WTC11 (cell line): ENCODE results near the gene SAMM50. TPM values are rescaled to one million over a fixed set of nuclear protein-coding genes. Genes with fewer than 3 reads are reported as not detected.

ENCODE experiments used
- ATAC-seq: fragments of 200-7000 bp; cut with Tn5 transposase; 2 replicates; pipeline ENCODE4 v1.10.0; 2021; ENCODE audit warnings: mild to moderate bottlenecking, moderate library complexity
- CTCF ChIA-PET: fragments of 300-600 bp; sonication (Branson Sonifier 250); formaldehyde crosslinking; loops from one replicate; lab custom pipeline; 2021; ENCODE audit warnings: antibody characterized with exemption; lab: Charles Lee
- POLR2A ChIA-PET: fragments of 350-600 bp; sonication (Branson Sonifier 250); formaldehyde crosslinking; loops from one replicate; lab custom pipeline; 2021; ENCODE audit warnings: antibody characterized with exemption; lab: Charles Lee
- DNase-seq: peaks from one replicate; pipeline ENCODE4 v3.0.0; 2021; ENCODE audit warnings: low spot score
- H3K27ac Mint-ChIP-seq: 2 replicates; pipeline ENCODE4 v1.8.0; 2021; ENCODE audit warnings: mixed read lengths
- H3K27me3 Mint-ChIP-seq: 2 replicates; pipeline ENCODE4 v1.8.0; 2021; ENCODE audit warnings: low read depth, mild to moderate bottlenecking, moderate library complexity, mixed read lengths
- H3K36me3 Mint-ChIP-seq: 2 replicates; pipeline ENCODE4 v1.8.0; 2021; ENCODE audit warnings: mixed read lengths
- H3K4me1 Mint-ChIP-seq: 2 replicates; pipeline ENCODE4 v1.8.0; 2022; ENCODE audit warnings: mixed read lengths
- H3K4me3 Mint-ChIP-seq: 2 replicates; pipeline ENCODE4 v1.8.0; 2021; ENCODE audit warnings: mild to moderate bottlenecking, moderate library complexity, mixed read lengths
- H3K9me3 Mint-ChIP-seq: 2 replicates; pipeline ENCODE4 v1.8.0; 2021; ENCODE audit warnings: mixed read lengths
- FOXJ3 ChIP-seq: sonication (generic); formaldehyde crosslinking; IDR thresholded peaks from 2 replicates; pipeline ENCODE4 v1.9.0; 2021; ENCODE audit warnings: missing genetic modification reagents, mild to moderate bottlenecking, borderline replicate concordance
- FOXP1 ChIP-seq: sonication (generic); formaldehyde crosslinking; IDR thresholded peaks from 2 replicates; pipeline ENCODE4 v1.8.0; 2022; ENCODE audit warnings: missing genetic modification reagents, mild to moderate bottlenecking, moderate library complexity, borderline replicate concordance
- HMGA2 ChIP-seq: fragments of 250-450 bp; sonication (Bioruptor Pico); IDR thresholded peaks from 2 replicates; pipeline ENCODE4 v1.4.0; 2021; ENCODE audit warnings: mild to moderate bottlenecking, moderate library complexity
- MYBL2 ChIP-seq: sonication (generic); formaldehyde crosslinking; IDR thresholded peaks from 2 replicates; pipeline ENCODE4 v1.8.1; 2023; ENCODE audit warnings: mild to moderate bottlenecking, moderate library complexity, missing genetic modification reagents
- NR2C2 ChIP-seq: sonication (generic); formaldehyde crosslinking; IDR thresholded peaks from 2 replicates; pipeline ENCODE4 v1.8.0; 2022; ENCODE audit warnings: mild to moderate bottlenecking, missing genetic modification reagents
- NR3C1 ChIP-seq: sonication (generic); formaldehyde crosslinking; conservative IDR thresholded peaks from 2 replicates; pipeline ENCODE4 v1.8.1; 2023; ENCODE audit warnings: low read depth, mild to moderate bottlenecking, missing genetic modification reagents
- OVOL2 ChIP-seq: fragments of 250-450 bp; sonication (Bioruptor Pico); IDR thresholded peaks from 2 replicates; pipeline ENCODE4 v1.9.0; 2021; ENCODE audit warnings: mild to moderate bottlenecking, borderline replicate concordance
- PRRX2 ChIP-seq: fragments of 250-450 bp; sonication (Bioruptor Pico); IDR thresholded peaks from 2 replicates; pipeline ENCODE4 v1.8.0; 2021; ENCODE audit warnings: mild to moderate bottlenecking
- RELA ChIP-seq: sonication (generic); formaldehyde crosslinking; IDR thresholded peaks from 2 replicates; pipeline ENCODE4 v1.8.1; 2022; ENCODE audit warnings: missing genetic modification reagents, mild to moderate bottlenecking, borderline replicate concordance
- SP1 ChIP-seq: sonication (generic); formaldehyde crosslinking; conservative IDR thresholded peaks from 2 replicates; pipeline ENCODE4 v1.8.1; 2022; ENCODE audit warnings: missing genetic modification reagents
- TCF7 ChIP-seq: sonication (generic); formaldehyde crosslinking; IDR thresholded peaks from 2 replicates; pipeline ENCODE4 v1.8.0; 2022; ENCODE audit warnings: mild to moderate bottlenecking, low read depth, missing genetic modification reagents, moderate library complexity
- TEAD4 ChIP-seq: sonication (generic); formaldehyde crosslinking; IDR thresholded peaks from 2 replicates; pipeline ENCODE4 v1.8.0; 2022; ENCODE audit warnings: mild to moderate bottlenecking, missing genetic modification reagents
- total RNA-seq: library from RNA; stranded (reverse); gene quantifications from 3 replicates; pipeline ENCODE4 v1.2.3, GENCODE V29; 2021
- TF ChIP-seq, protein P1 (sequence below): sonication (generic); formaldehyde crosslinking; IDR thresholded peaks from 2 replicates; pipeline ENCODE4 v1.8.1; 2022; ENCODE audit warnings: low read depth, missing genetic modification reagents, borderline replicate concordance
- TF ChIP-seq, protein P2 (sequence below): fragments of 250-450 bp; sonication (Bioruptor Pico); IDR thresholded peaks from 2 replicates; pipeline ENCODE4 v1.8.0; 2021; ENCODE audit warnings: mild to moderate bottlenecking
- TF ChIP-seq, protein P3 (sequence below): sonication (generic); formaldehyde crosslinking; IDR thresholded peaks from 2 replicates; pipeline ENCODE4 v1.8.1; 2022; ENCODE audit warnings: mild to moderate bottlenecking, moderate library complexity, missing genetic modification reagents
- TF ChIP-seq, protein P4 (sequence below): sonication (generic); formaldehyde crosslinking; IDR thresholded peaks from 2 replicates; pipeline ENCODE4 v1.8.0; 2022; ENCODE audit warnings: mild to moderate bottlenecking, missing genetic modification reagents
- TF ChIP-seq, protein P5 (sequence below): sonication (generic); formaldehyde crosslinking; IDR thresholded peaks from 2 replicates; pipeline ENCODE4 v1.8.1; 2023; ENCODE audit warnings: mild to moderate bottlenecking, missing genetic modification reagents, borderline replicate concordance
- TF ChIP-seq, protein P6 (sequence below): sonication (generic); formaldehyde crosslinking; IDR thresholded peaks from 2 replicates; pipeline ENCODE4 v1.8.0; 2022; ENCODE audit warnings: mild to moderate bottlenecking, missing genetic modification reagents
- TF ChIP-seq, protein P7 (sequence below): sonication (generic); formaldehyde crosslinking; IDR thresholded peaks from 2 replicates; pipeline ENCODE4 v1.8.1; 2022; ENCODE audit warnings: low read depth, mild to moderate bottlenecking, moderate library complexity, missing genetic modification reagents, borderline replicate concordance

The SAMM50 gene
- total RNA-seq, 1 experiment from 2014 or later, result 72.1 TPM

DNA sequence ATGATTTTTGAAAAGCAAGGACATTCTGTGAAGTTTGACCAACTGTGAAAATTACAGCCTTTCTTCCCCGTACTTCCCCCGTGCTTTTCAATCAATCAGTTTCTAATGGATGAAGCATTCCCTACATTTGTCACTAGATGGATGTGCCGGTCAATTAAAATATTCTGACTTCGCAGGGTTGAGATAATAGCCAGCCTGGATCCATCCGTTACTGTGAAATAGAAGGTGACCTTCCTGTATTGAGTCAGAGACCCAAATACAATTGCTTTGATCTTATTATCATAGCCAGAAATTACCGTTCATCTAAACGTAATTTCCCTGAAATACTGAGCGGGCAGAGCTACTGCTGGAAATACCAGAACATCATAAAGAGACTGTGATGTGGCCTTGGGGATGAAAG, 47.8 kb downstream of the SAMM50 start:
- CTCF ChIA-PET, result interaction anchor here (4.1 kb wide), 1 partner anchor 10 kb away, joined by 20 read pairs; no protein-coding TSS in a partner anchor
- TF ChIP-seq NR2C2 (CRISPR knock-in tag) (no peak), MYBL2 (CRISPR knock-in tag) (no peak), RELA (CRISPR knock-in tag) (no peak), TCF7 (CRISPR knock-in tag) (no peak), NR3C1 (no peak), FOXJ3 (no peak), OVOL2 (CRISPR knock-in tag) (no peak)
- TF ChIP-seq, protein P1, sequence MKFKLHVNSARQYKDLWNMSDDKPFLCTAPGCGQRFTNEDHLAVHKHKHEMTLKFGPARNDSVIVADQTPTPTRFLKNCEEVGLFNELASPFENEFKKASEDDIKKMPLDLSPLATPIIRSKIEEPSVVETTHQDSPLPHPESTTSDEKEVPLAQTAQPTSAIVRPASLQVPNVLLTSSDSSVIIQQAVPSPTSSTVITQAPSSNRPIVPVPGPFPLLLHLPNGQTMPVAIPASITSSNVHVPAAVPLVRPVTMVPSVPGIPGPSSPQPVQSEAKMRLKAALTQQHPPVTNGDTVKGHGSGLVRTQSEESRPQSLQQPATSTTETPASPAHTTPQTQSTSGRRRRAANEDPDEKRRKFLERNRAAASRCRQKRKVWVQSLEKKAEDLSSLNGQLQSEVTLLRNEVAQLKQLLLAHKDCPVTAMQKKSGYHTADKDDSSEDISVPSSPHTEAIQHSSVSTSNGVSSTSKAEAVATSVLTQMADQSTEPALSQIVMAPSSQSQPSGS (CRISPR knock-in tag), result no peak
- TF ChIP-seq, protein P2, sequence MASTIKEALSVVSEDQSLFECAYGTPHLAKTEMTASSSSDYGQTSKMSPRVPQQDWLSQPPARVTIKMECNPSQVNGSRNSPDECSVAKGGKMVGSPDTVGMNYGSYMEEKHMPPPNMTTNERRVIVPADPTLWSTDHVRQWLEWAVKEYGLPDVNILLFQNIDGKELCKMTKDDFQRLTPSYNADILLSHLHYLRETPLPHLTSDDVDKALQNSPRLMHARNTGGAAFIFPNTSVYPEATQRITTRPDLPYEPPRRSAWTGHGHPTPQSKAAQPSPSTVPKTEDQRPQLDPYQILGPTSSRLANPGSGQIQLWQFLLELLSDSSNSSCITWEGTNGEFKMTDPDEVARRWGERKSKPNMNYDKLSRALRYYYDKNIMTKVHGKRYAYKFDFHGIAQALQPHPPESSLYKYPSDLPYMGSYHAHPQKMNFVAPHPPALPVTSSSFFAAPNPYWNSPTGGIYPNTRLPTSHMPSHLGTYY (CRISPR knock-in tag), result no peak
- TF ChIP-seq, protein P3, sequence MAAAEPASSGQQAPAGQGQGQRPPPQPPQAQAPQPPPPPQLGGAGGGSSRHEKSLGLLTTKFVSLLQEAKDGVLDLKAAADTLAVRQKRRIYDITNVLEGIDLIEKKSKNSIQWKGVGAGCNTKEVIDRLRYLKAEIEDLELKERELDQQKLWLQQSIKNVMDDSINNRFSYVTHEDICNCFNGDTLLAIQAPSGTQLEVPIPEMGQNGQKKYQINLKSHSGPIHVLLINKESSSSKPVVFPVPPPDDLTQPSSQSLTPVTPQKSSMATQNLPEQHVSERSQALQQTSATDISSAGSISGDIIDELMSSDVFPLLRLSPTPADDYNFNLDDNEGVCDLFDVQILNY (CRISPR knock-in tag), result no peak
- Mint-ChIP-seq H3K27ac (no peak overlapping the region), H3K27me3 (no peaks in the 10 kb centered on the region), H3K4me1 (peaks cover 4% of the 10 kb centered on the region), H3K4me3 (no peak overlapping the region), H3K9me3 (peaks cover 7% of the 10 kb centered on the region), H3K36me3 (peaks cover 28% of the 10 kb centered on the region)
- POLR2A ChIA-PET, result no interaction called here
- DNase-seq (no peak), ATAC-seq (no peak)

DNA sequence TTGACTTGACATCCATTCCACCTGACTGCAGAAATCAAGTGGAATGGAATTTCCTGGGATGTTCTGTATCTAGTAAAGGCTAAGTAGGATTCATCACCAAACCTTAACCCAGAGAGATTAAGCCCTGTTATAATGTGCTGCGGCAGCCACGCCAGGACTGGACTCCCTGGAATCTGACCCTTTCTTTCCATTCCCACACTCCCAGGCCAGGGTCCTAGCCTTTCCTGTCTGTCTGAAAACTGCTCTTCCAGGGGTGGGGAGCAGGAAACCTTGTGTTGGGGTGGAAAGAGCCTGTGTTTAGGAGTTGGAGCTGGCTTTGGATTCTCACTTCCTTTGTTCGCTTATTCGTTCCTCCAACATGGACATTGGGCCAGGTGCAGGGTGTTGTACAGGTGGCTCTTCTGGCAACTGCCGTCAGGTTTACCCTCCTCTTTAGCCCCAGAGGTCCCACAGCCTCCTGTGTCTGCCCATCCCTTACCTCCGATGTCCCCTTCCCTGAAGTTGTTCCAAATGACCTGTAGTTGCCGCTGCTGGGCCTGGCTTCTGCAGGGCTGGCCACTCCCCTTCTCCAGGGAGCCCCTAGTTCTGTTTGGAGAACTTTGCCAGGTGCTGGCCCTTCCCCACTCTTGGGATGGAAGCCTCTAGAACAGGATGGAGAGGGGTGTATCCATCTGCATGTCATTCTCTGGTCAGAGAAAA, 48.3 kb downstream of the SAMM50 start:
- peaks cover 22% of the 10 kb centered on the region for H3K36me3 Mint-ChIP-seq
- no peak overlapping the region for H3K4me3 Mint-ChIP-seq
- peak; percentile 96 for ATAC-seq
- peaks cover 4% of the 10 kb centered on the region for H3K4me1 Mint-ChIP-seq
- peak; percentile 66 for DNase-seq
- no peak overlapping the region for H3K27ac Mint-ChIP-seq
- ChIA-PET CTCF (interaction anchor here (4.1 kb wide), 1 partner anchor 11 kb away, joined by 20 read pairs; no protein-coding TSS in a partner anchor), POLR2A (no interaction called here)
- peaks cover 7% of the 10 kb centered on the region for H3K9me3 Mint-ChIP-seq
- H3K27me3 Mint-ChIP-seq, result no peaks in the 10 kb centered on the region
- TF ChIP-seq, protein P4, sequence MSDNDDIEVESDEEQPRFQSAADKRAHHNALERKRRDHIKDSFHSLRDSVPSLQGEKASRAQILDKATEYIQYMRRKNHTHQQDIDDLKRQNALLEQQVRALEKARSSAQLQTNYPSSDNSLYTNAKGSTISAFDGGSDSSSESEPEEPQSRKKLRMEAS (CRISPR knock-in tag), result no peak
- TF ChIP-seq, protein P5, sequence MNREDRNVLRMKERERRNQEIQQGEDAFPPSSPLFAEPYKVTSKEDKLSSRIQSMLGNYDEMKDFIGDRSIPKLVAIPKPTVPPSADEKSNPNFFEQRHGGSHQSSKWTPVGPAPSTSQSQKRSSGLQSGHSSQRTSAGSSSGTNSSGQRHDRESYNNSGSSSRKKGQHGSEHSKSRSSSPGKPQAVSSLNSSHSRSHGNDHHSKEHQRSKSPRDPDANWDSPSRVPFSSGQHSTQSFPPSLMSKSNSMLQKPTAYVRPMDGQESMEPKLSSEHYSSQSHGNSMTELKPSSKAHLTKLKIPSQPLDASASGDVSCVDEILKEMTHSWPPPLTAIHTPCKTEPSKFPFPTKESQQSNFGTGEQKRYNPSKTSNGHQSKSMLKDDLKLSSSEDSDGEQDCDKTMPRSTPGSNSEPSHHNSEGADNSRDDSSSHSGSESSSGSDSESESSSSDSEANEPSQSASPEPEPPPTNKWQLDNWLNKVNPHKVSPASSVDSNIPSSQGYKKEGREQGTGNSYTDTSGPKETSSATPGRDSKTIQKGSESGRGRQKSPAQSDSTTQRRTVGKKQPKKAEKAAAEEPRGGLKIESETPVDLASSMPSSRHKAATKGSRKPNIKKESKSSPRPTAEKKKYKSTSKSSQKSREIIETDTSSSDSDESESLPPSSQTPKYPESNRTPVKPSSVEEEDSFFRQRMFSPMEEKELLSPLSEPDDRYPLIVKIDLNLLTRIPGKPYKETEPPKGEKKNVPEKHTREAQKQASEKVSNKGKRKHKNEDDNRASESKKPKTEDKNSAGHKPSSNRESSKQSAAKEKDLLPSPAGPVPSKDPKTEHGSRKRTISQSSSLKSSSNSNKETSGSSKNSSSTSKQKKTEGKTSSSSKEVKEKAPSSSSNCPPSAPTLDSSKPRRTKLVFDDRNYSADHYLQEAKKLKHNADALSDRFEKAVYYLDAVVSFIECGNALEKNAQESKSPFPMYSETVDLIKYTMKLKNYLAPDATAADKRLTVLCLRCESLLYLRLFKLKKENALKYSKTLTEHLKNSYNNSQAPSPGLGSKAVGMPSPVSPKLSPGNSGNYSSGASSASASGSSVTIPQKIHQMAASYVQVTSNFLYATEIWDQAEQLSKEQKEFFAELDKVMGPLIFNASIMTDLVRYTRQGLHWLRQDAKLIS, result no peak
- TF ChIP-seq, protein P2 (CRISPR knock-in tag), result no peak
- TF ChIP-seq PRRX2 (CRISPR knock-in tag), result no peak
- TF ChIP-seq RELA (CRISPR knock-in tag), result no peak
- TF ChIP-seq, protein P3 (CRISPR knock-in tag), result no peak
- TF ChIP-seq FOXP1, result no peak
- no peak for TF ChIP-seq TEAD4
- TF ChIP-seq SP1 (CRISPR knock-in tag), result no peak
- TF ChIP-seq, protein P6, sequence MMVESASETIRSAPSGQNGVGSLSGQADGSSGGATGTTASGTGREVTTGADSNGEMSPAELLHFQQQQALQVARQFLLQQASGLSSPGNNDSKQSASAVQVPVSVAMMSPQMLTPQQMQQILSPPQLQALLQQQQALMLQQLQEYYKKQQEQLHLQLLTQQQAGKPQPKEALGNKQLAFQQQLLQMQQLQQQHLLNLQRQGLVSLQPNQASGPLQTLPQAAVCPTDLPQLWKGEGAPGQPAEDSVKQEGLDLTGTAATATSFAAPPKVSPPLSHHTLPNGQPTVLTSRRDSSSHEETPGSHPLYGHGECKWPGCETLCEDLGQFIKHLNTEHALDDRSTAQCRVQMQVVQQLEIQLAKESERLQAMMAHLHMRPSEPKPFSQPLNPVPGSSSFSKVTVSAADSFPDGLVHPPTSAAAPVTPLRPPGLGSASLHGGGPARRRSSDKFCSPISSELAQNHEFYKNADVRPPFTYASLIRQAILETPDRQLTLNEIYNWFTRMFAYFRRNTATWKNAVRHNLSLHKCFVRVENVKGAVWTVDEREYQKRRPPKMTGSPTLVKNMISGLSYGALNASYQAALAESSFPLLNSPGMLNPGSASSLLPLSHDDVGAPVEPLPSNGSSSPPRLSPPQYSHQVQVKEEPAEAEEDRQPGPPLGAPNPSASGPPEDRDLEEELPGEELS (CRISPR knock-in tag), result no peak
- no peak for TF ChIP-seq HMGA2
- TF ChIP-seq, protein P7, sequence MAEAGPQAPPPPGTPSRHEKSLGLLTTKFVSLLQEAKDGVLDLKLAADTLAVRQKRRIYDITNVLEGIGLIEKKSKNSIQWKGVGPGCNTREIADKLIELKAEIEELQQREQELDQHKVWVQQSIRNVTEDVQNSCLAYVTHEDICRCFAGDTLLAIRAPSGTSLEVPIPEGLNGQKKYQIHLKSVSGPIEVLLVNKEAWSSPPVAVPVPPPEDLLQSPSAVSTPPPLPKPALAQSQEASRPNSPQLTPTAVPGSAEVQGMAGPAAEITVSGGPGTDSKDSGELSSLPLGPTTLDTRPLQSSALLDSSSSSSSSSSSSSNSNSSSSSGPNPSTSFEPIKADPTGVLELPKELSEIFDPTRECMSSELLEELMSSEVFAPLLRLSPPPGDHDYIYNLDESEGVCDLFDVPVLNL (CRISPR knock-in tag), result no peak
